AG20443 (cell line): Measurements from ENCODE around the gene SOX2.

Experiments used
- DNase-seq: peaks from one replicate; pipeline ENCODE4 v3.0.0; 2012; ENCODE audit warnings: low spot score, mixed read lengths

SOX2 gene

DNA sequence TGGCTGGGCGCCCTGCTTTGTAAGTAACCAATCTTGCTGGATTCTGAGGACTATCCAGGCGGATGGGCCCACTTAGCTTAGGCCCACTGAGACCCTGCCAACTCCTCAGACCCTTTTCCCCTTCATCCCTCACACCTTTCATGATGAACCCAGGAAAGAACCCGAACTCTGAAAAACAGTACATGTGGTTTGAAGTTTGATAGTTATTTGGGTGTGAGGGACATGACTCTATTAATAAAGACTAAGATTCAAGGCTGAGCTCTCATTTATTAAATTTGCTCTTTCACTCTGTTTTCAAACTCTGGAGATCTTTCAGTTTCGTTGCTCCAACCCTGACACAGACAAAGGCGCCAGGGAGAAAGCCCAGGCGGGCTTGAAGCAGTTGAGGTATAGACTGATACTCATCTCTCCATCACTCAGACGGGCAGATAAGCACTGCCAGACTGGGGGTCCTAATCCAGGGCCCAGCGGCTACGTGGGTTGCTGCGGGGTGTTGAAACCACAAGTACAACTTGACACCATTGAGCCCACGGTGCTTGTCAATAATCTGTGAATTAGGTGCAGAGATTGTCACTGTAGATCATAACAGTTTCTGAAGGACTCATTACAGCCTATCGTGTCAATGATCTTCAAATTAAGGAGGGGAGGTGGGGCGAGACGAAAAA, 7.2 kb upstream of the SOX2 start:
- no peak for DNase-seq

DNA sequence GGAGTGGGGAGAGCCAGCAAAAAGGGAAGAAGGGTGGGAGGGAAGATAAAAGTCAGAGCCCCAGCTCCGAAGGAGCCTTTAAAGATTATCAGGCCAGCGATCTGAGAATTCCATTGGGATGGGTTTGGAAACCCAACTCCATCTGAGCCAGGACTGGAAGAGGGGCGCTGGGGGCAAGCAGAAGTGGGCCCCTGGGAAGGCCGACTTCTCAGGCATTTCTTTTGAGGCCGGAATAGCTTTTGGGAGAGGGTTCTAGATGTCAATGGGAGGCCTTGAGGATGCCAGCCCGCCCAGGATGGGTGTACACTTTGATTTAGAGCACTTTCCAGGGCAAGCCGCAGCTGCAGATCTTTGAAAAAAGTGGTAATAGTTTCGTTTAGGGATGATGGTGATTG, 6.6 kb upstream of the SOX2 start:
- no peak for DNase-seq

DNA sequence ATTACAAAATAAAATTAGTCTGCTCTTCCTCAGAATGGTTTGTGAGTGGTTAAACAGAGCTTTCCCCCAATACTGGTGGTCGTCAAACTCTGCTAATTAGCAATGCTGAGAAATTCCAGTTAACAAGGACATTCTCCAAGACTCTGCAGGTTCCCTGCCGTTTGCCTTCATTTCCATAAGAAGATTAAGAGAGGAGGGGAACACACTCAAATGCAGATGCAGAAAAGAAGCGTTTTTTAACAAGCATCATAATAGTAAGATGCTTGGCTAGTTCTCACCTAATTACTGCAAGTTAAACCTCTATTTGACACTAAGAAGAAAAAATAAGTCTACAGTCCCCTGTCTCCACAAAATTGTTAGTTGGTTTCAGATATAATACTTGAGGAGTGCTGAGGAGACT, 3.7 kb upstream of the SOX2 start:
- no peak for DNase-seq

DNA sequence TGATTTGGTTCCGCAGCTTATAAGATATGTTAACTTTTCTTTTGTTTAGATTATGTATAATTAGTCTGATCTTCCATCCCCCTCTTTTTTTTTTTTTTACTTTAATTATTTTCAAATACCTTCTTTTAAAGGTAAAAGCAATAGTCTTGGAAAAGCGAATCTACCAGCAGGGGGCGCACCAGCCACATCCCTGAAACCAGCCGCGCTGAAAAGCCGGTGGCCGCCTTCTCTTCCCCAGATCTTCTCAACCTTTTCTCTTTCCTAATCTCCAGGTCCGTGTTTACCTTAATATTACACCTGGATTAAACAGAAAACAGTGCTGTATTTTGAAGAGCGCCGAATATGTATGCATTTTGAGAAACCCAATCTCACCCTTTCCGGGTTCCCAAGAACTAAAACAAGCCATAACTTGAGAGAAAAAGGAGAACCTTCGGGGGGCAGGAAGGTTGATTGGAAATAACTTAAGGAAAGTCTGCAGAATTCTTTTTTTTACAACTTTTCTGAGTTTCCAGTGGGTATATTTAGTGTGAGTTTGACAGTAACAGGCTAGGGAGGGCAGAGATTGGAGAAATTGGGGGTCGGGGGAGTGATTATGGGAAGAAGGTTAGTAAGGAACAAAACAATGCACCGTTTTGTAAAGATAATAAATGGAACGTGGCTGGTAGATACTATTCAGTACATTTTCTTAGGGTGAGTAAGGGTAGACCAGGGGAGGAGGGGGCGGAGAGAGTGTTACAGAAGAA, 2.0 kb upstream of the SOX2 start:
- DNase-seq: peak; percentile 68

DNA sequence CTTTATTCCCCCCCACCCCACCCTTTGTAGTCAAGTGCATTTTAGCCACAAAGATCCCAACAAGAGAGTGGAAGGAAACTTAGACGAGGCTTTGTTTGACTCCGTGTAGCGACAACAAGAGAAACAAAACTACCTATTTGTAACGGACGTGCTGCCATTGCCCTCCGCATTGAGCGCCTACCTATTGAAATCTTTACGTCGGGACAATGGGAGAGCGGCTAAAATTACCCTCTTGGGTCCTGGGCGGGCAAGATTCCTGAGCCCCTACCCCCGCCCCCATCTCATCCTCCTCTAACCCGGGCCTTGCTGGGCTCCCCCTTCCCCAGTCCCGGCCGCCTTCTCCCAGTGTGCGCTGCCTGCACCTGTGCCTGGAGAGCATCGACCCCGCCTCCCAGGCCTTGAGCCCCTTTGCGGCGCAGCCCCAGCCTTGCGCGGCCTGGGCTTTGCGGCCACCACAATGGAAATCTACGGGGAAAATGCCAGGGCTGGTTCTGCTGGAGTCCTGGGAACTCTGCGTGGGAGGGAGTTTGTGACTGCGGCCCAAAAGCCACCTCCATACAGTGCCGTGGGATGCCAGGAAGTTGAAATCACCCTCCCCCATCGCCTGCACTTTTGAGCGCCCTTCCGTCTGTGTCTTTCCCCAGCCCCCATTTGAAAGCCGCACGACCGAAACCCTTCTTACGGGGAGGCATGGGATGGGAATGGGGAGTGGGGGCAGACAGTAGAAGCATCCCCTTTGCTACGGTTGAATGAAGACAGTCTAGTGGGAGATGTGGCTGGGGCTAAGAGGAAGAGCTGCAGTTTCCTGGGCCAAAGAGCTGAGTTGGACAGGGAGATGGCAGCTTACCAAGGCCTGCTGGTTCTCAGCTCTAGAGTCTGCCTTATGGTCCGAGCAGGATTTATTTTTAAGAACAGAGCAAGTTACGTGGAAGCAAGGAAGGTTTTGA, 1.1 kb upstream of the SOX2 start:
- DNase-seq: no peak

DNA sequence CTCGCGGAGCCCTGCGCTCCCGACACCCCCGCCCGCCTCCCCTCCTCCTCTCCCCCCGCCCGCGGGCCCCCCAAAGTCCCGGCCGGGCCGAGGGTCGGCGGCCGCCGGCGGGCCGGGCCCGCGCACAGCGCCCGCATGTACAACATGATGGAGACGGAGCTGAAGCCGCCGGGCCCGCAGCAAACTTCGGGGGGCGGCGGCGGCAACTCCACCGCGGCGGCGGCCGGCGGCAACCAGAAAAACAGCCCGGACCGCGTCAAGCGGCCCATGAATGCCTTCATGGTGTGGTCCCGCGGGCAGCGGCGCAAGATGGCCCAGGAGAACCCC, 464 bp downstream of the SOX2 start:
- DNase-seq: no peak

DNA sequence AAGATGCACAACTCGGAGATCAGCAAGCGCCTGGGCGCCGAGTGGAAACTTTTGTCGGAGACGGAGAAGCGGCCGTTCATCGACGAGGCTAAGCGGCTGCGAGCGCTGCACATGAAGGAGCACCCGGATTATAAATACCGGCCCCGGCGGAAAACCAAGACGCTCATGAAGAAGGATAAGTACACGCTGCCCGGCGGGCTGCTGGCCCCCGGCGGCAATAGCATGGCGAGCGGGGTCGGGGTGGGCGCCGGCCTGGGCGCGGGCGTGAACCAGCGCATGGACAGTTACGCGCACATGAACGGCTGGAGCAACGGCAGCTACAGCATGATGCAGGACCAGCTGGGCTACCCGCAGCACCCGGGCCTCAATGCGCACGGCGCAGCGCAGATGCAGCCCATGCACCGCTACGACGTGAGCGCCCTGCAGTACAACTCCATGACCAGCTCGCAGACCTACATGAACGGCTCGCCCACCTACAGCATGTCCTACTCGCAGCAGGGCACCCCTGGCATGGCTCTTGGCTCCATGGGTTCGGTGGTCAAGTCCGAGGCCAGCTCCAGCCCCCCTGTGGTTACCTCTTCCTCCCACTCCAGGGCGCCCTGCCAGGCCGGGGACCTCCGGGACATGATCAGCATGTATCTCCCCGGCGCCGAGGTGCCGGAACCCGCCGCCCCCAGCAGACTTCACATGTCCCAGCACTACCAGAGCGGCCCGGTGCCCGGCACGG, 991 bp downstream of the SOX2 start:
- DNase-seq: no peak

DNA sequence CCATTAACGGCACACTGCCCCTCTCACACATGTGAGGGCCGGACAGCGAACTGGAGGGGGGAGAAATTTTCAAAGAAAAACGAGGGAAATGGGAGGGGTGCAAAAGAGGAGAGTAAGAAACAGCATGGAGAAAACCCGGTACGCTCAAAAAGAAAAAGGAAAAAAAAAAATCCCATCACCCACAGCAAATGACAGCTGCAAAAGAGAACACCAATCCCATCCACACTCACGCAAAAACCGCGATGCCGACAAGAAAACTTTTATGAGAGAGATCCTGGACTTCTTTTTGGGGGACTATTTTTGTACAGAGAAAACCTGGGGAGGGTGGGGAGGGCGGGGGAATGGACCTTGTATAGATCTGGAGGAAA, 1.5 kb downstream of the SOX2 start:
- DNase-seq: no peak

DNA sequence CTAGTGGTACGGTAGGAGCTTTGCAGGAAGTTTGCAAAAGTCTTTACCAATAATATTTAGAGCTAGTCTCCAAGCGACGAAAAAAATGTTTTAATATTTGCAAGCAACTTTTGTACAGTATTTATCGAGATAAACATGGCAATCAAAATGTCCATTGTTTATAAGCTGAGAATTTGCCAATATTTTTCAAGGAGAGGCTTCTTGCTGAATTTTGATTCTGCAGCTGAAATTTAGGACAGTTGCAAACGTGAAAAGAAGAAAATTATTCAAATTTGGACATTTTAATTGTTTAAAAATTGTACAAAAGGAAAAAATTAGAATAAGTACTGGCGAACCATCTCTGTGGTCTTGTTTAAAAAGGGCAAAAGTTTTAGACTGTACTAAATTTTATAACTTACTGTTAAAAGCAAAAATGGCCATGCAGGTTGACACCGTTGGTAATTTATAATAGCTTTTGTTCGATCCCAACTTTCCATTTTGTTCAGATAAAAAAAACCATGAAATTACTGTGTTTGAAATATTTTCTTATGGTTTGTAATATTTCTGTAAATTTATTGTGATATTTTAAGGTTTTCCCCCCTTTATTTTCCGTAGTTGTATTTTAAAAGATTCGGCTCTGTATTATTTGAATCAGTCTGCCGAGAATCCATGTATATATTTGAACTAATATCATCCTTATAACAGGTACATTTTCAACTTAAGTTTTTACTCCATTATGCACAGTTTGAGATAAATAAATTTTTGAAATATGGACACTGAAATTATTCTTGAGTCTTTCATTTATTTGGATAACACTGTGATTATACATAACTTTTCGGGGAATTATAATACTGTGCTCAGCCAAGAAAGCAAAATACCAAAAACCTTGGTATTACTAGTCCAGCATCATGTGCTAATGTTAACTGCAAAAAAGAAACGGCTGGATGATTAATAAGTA, 2.2 kb downstream of the SOX2 start:
- no peak for DNase-seq

DNA sequence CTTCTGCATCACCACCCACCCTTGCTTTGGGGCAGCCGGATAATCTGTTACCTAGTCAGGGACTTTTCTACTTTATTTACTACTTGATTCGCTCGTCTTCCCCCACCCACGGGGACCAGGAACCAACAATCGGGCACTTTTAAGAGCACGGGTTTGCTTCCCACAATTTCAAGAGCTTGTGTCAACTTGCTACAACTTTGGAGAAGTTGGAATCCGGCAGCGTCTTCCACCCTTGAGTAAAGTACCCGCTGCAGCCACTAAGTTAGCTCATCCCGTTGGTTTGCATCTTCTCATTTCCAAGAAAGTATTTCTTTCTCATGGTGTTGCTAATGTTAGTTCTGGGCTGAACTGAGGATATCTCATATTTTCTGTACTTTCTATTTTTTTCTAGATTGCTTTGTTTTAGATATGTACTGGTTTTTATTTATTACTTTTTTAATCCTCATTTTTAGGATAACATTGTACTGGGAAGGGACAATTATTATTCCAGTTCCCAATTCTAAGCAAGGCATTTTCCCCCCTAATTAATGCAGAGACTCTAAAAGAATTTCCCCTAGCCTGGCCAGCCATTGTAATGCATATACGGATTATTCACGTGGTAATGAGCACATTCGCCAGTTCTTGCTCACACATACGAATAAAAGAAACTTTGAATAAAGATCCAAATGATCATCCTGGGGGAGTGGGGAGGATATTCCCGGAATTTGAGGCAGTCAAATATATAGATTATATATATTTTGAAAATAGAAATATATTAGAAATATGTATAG, 4.0 kb downstream of the SOX2 start:
- no peak for DNase-seq

DNA sequence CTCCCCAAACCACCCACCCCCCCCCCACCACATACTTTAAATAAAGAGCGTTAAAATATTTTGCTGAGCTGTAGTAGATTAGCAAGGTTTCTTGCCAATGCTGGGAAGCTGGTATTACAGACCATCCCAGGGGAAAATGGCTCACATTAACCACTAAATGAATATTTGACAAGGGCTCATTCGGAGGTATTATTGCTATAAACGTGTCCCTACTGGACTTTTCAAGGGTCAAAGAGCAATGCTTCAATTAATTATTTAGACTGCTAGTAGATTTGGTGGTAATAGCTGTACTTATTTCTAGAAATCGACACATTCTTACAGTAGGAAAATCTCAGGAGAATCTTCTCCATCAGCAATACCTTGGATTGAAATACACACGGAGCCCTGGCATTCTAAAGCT, 5.2 kb downstream of the SOX2 start:
- DNase-seq: no peak

DNA sequence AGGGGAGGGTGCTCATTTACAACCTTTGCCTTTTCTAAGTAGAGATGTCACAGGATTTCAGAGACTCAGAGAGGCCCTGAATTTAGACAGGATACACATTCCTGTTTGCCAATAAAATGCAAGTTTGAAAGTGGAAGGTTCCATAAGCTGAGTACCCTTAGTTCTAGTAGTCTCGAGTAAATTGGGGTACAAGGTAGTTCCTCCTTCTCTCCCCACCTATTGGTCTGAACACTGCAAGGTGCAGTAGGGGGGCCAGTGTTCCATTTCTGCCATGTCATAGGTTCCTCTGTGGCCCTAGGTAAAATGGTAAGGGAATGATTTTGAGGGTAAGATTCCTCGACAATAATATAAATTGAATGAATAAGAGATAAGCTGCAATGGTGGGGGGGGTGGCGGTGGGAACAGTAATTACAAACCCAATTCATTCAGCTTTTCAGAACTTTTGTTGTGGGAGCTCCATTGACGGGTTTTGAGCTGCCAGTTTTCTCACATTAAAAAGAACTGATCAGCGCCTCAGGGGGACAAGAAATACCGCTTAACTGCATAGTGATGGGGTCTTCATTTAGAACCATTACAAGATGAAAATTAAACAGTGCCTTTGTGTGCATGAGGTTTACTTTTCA, 5.9 kb downstream of the SOX2 start:
- DNase-seq: no peak

DNA sequence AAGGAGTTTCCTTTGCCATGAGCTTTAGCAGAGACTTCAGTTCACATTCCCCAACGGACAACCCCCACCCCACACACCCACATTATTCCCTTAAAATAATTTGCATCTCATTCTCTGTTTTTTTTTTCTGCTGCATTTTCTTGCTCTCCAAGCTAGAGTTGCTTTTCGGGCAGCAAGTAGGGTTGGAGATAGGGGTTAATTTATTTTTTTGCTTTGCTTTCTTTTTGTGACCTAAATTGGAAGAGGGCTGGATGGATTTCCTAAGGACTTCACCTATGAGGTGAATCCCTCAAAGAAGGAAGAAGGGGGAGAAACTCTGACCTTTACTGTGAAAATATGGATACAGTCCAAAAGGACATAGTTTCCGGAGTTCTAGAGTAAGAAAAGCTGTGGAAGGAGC, 6.6 kb downstream of the SOX2 start:
- DNase-seq: no peak

DNA sequence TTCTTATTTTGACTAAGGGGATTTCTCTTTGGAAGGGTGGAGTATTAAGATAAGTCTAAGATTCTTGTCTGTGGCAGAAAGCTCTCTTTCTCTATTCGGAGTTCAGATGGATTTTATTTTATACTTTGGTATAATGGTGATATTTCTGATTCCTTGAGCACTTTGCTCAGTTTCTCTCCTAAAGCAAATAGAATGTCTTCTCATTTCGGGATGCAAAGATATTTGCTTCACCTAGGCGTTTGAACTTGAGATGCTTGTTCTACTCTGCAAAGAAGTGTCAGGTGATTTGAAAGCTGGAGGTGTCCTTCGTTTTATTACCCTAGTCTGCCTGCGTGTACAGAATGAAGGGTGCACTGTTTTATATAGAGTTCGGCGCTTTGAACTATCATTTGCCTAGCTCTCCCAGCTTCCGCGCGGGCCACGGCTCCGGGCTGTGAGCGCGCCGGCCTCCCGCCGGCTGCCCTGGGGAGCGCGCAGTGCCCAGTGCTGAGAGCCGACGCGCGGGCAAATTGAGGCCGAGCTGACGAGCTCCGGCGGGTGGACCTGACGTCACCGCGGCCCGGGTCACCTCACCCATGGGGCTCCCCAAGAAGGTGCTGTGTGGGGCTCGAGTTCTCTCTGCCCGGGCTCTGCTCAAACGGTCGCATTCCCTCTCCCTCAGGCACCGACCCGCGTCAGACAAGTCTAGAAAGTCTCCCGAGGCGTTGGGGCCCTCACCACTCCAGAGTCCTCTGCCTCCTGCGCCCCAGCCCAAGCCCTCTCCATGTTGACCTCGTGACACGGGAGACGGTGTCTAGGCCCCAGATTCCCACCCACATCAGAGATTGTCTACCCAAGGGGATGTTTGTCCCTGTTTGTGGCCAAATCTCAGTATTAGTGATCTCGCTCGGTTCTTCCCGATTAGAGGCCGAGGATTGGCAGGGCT, 7.5 kb downstream of the SOX2 start:
- no peak for DNase-seq

DNA sequence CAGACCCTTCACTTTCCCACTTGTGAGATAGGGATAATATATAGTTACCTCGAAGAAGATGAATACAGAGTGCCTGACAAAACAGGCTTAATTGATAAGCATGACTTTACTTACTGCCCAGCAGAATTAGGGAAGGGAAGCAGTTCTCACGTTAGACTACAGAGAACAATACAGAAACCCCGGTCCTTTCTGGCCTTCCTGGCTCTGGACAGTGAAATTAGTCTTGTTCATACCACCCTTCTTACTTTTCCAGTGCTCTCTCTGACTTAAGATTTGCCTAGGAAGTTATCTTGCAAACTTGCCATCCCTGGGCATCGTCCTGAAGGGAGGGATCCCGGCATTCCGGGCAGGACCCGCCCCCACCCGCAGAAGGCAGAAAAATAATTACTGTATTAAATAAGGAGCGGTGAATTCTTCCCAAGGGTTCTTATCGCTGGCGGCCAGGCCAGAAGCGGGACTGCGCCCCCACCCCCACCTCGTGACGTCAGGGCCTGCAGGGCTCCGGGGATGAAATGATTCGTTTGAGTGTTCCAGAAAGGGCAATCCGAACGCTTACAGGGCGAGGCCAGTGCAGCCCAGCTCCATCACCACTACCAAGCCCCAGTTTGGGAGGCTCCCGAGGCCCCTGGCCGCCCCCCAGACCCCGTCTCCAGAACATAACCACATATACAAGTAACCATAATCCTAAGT, 8.4 kb downstream of the SOX2 start:
- DNase-seq: no peak

DNA sequence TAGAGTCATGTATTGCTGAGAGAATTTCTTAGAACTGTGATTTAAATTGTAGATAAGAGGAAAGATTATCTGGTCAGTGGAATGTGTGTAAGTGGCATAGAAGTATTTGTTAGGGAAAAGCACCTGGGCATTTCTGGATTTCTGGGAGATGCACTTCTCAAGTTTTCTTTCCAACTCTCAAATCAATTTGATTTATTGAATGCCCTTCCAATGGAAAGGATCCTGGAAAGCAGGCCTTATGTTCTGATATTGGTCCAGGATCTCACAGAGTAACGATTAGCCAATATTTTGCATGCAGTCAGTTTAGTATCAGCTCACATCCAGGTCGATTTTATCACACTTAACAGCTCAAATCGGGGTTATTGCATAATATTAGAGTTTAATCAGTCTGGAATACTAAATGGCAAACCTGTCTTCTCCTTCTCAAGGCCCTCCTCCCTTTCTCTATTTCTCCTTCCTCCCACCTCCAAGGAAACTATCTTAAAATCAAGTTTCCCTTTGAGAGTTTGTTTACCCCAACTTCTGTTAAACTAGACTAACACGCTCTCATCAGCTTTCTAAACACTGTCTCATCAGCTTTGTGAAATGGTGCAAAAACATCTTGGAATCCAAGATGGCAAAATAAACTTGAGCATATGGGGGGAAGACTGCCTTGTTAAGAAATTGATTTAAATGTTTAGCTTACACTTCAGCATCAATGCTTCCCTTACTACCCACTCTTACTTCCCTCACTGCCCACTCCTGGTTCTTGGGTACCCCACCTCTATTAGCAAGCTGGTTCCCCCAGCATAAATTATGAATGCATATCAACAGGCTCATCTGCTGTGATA, 9.5 kb downstream of the SOX2 start:
- no peak for DNase-seq

DNA sequence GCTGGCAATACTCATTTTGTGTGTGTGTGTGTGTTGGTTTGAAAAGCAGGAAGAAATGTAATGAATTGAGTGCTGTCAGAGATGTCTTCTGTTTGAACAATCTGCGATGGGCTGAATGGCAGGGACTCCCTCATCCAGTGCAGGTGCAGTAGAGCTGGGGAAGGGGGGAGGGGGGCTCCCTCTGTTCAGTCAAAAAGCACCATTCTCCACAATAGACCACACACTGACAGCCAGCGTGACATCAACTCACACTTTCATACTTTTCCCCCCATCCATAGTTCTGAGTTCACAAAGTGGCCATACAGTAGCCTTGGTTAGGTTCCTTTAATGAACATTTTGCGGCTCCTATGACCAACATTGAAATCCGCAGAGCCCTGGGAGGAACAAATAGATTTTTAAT, 10.4 kb downstream of the SOX2 start:
- DNase-seq: no peak
